ENCODE data around the gene PRKCH. TPM values are rescaled to one million over a fixed set of nuclear protein-coding genes. Genes with fewer than 3 reads are reported as not detected.

PRKCH gene
- total RNA-seq, 2 donors from 2014 or later = 18.2 to 82.4 TPM

GRCh38 chr14:61495809-61496208 lies 174.4 kb downstream of the PRKCH start:
- no peak for ATAC-seq
- no peak for DNase-seq
- H3K27ac ChIP-seq = no peak overlapping the region
- H3K4me1 ChIP-seq = peaks cover 40% of the 10 kb centered on the region
- no peaks in the 10 kb centered on the region for H3K27me3 ChIP-seq
- no peak overlapping the region for H3K4me3 ChIP-seq
- H3K36me3 ChIP-seq (replicated peaks in 1 of 2; ENCODE audit: insufficient read depth in 1 of 2, low read depth in 2 of 2) = no peaks in the 10 kb centered on the region
- H3K9me3 ChIP-seq = no peaks in the 10 kb centered on the region
- intact Hi-C loops (cut with DNase I) = no loop called here
- WGBS, 2 donors = 97 to 99% methylated on average over 5 of the region's 5 CpGs
- no peak for TF ChIP-seq POLR2A (IDR thresholded peaks at IDR 0.05)
- TF ChIP-seq, protein P1, sequence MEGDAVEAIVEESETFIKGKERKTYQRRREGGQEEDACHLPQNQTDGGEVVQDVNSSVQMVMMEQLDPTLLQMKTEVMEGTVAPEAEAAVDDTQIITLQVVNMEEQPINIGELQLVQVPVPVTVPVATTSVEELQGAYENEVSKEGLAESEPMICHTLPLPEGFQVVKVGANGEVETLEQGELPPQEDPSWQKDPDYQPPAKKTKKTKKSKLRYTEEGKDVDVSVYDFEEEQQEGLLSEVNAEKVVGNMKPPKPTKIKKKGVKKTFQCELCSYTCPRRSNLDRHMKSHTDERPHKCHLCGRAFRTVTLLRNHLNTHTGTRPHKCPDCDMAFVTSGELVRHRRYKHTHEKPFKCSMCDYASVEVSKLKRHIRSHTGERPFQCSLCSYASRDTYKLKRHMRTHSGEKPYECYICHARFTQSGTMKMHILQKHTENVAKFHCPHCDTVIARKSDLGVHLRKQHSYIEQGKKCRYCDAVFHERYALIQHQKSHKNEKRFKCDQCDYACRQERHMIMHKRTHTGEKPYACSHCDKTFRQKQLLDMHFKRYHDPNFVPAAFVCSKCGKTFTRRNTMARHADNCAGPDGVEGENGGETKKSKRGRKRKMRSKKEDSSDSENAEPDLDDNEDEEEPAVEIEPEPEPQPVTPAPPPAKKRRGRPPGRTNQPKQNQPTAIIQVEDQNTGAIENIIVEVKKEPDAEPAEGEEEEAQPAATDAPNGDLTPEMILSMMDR (IDR thresholded peaks at IDR 0.05) = no peak

DNA sequence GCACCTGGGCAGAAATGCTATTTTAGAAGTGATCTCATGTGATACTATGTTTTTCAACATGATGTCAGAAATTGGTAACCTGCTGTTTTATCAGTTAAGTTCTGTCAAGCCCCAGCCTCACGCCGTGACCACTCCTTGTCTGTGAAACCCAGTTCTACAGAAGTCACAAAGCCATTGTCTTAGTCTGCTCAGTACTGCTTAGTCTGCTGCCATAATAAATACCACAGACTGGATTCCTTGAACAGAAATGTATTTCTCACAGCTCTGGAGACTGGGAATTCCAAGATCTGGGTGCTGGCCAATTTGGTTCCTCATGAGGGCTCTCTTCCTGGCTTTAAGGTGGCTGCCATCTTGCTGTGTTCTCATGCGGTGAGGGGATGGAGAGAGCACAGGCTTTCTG lies 176.9 kb downstream of the PRKCH start:
- intact Hi-C loops (cut with DNase I) = no loop called here
- Histone ChIP-seq H3K4me3 (no peak overlapping the region), H3K27ac (peak overlapping the region; percentile 13 to 79 (median 62)), H3K4me1 (peaks cover 22% of the 10 kb centered on the region), H3K36me3 (replicated peaks in 1 of 2; ENCODE audit: insufficient read depth in 1 of 2, low read depth in 2 of 2) (no peaks in the 10 kb centered on the region), H3K9me3 (no peaks in the 10 kb centered on the region), H3K27me3 (no peaks in the 10 kb centered on the region)
- DNase-seq = no peak
- 27 to 31% methylated on average over 3 of the region's 3 CpGs for WGBS, 2 donors
- peak; percentile 22 for ATAC-seq
- TF ChIP-seq, protein P1 (IDR thresholded peaks at IDR 0.05) = no peak
- no peak for TF ChIP-seq POLR2A (IDR thresholded peaks at IDR 0.05)

- Histone ChIP-seq H3K36me3 (replicated peaks in 1 of 2; ENCODE audit: insufficient read depth in 1 of 2, low read depth in 2 of 2) (no peaks in the 10 kb centered on the region), H3K27ac (peak overlapping the region; percentile 46 to 79 (median 68)), H3K4me3 (no peak overlapping the region), H3K4me1 (peaks cover 22% of the 10 kb centered on the region), H3K27me3 (no peaks in the 10 kb centered on the region), H3K9me3 (no peaks in the 10 kb centered on the region)
- whole genome bisulfite sequencing, 2 donors = 19 to 20% methylated on average over 6 of the region's 6 CpGs
- TF ChIP-seq, protein P1 (IDR thresholded peaks at IDR 0.05) = no peak
- peak in 1 of 3 donors; percentile 14 for TF ChIP-seq POLR2A (IDR thresholded peaks at IDR 0.05)
- DNase-seq = peak in 2 of 4 donors; percentile 29 to 51
- intact Hi-C loops (cut with DNase I) = no loop called here
- peak; percentile 88 for ATAC-seq
Measured at GRCh38 chr14:61498811-61499210, 177.4 kb downstream of the PRKCH start.

- 79 to 90% methylated on average over 7 of the region's 7 CpGs for WGBS, 2 donors
- Histone ChIP-seq H3K9me3 (no peaks in the 10 kb centered on the region), H3K36me3 (replicated peaks in 1 of 2; ENCODE audit: insufficient read depth in 1 of 2, low read depth in 2 of 2) (no peaks in the 10 kb centered on the region), H3K27me3 (no peaks in the 10 kb centered on the region), H3K27ac (no peak overlapping the region), H3K4me1 (peaks cover 22% of the 10 kb centered on the region), H3K4me3 (no peak overlapping the region)
- intact Hi-C loops (cut with DNase I) = no loop called here
- ATAC-seq = no peak
- TF ChIP-seq, protein P1 (IDR thresholded peaks at IDR 0.05) = no peak
- no peak for TF ChIP-seq POLR2A (IDR thresholded peaks at IDR 0.05)
- DNase-seq = no peak
Measured at GRCh38 chr14:61499991-61500390, 178.6 kb downstream of the PRKCH start.

DNA sequence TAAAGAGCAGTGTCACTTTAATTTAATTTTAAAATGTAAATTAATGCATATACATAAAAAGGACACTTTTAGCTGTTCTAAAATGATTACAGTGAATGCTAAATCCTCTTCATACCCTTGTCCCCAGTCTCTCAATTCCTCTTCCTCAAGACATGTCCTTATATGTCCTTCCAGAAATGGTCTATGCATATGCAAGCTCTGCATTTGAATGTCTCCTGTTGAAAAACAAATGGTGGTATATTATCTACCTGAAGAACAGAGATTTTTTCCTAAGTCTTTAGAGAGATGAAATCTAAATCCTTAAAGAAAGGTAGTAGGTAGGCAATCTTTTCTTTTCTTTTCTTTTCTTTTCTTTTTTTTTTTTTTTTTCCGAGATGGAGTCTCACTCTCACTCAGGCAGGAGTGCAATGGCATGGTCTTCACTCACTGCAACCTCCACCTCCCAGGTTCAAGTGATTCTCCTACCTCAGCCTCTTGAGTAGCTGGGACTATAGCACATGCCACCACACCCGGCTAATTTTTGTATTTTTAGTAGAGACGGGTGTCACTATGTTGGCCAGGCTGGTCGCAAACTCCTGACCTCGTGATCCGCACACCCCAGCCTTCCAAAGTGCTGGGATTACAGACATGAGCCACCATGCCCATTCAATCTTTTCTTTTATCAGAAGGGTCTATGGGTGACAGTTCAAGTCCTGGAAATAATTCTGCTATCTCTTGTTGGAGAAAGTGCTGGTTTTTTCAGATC lies 180.5 kb downstream of the PRKCH start:
- Histone ChIP-seq H3K4me3 (no peak overlapping the region), H3K27me3 (no peaks in the 10 kb centered on the region), H3K36me3 (replicated peaks in 1 of 2; ENCODE audit: insufficient read depth in 1 of 2, low read depth in 2 of 2) (no peaks in the 10 kb centered on the region), H3K4me1 (peaks cover 22% of the 10 kb centered on the region), H3K27ac (no peak overlapping the region), H3K9me3 (no peaks in the 10 kb centered on the region)
- WGBS, 2 donors = 89% methylated on average over 6 of the region's 6 CpGs
- no peak for ATAC-seq
- DNase-seq = no peak
- intact Hi-C loops (cut with DNase I) = no loop called here
- TF ChIP-seq, protein P1 (IDR thresholded peaks at IDR 0.05) = no peak
- TF ChIP-seq POLR2A (IDR thresholded peaks at IDR 0.05) = no peak

Measured in body of pancreas (tissue), 4 donors.